Panc1 (cell line): ENCODE results near the gene GAPT.

ENCODE experiments used
- POLR2AphosphoS5 ChIP-seq: IDR thresholded peaks from 2 replicates; pipeline ENCODE4 v1.6.1; 2012; ENCODE audit warnings: mild to moderate bottlenecking, low read depth, low read length, moderate library complexity
- SIN3A ChIP-seq: IDR thresholded peaks from 2 replicates; pipeline ENCODE4 v1.6.1; 2012; ENCODE audit warnings: low read depth, mild to moderate bottlenecking, low read length, moderate library complexity, borderline replicate concordance; ENCODE audit not compliant: insufficient read depth
- TCF7L2 ChIP-seq: IDR thresholded peaks from 2 replicates; pipeline ENCODE4 v1.6.1; 2011; ENCODE audit warnings: mild to moderate bottlenecking, low read depth, low read length, inconsistent platforms
- TF ChIP-seq, protein P1 (sequence below): fragments of 450-650 bp; IDR thresholded peaks from 2 replicates; pipeline ENCODE4 v1.5.1; 2017; ENCODE audit warnings: mild to moderate bottlenecking
- TF ChIP-seq, protein P2 (sequence below), 2 experiments: IDR thresholded peaks; 2 replicates each; pipeline ENCODE4 v1.6.1; 2011 to 2012; ENCODE audit warnings: low read depth in 2 of 2, control low read depth in 1 of 2, low read length in 1 of 2, mild to moderate bottlenecking in 1 of 2, moderate library complexity in 1 of 2; ENCODE audit not compliant: insufficient read depth in 1 of 2

DNA sequence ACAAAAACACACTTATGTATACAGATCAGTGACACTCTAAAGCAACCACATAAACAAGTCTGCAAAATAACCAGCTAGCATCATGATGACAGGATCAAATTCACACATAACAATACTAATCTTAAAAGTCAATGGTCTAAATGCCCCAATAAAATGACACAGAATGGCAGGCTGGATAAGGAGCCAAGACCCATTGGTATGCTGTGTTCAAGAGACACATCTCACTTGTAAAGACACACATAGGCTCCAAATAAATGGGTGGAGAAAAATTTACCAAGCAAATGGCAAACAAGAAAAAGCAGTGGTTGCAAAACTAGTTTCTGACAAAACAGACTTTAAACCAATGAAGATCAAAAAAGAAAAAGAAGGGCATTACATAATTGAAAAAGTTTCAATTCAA lies 26.0 kb downstream of the GAPT start:
- TF ChIP-seq, protein P1, sequence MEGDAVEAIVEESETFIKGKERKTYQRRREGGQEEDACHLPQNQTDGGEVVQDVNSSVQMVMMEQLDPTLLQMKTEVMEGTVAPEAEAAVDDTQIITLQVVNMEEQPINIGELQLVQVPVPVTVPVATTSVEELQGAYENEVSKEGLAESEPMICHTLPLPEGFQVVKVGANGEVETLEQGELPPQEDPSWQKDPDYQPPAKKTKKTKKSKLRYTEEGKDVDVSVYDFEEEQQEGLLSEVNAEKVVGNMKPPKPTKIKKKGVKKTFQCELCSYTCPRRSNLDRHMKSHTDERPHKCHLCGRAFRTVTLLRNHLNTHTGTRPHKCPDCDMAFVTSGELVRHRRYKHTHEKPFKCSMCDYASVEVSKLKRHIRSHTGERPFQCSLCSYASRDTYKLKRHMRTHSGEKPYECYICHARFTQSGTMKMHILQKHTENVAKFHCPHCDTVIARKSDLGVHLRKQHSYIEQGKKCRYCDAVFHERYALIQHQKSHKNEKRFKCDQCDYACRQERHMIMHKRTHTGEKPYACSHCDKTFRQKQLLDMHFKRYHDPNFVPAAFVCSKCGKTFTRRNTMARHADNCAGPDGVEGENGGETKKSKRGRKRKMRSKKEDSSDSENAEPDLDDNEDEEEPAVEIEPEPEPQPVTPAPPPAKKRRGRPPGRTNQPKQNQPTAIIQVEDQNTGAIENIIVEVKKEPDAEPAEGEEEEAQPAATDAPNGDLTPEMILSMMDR, result no peak
- no peak for TF ChIP-seq SIN3A
- no peak for TF ChIP-seq POLR2AphosphoS5
- no peak for TF ChIP-seq TCF7L2
- TF ChIP-seq, protein P2, sequence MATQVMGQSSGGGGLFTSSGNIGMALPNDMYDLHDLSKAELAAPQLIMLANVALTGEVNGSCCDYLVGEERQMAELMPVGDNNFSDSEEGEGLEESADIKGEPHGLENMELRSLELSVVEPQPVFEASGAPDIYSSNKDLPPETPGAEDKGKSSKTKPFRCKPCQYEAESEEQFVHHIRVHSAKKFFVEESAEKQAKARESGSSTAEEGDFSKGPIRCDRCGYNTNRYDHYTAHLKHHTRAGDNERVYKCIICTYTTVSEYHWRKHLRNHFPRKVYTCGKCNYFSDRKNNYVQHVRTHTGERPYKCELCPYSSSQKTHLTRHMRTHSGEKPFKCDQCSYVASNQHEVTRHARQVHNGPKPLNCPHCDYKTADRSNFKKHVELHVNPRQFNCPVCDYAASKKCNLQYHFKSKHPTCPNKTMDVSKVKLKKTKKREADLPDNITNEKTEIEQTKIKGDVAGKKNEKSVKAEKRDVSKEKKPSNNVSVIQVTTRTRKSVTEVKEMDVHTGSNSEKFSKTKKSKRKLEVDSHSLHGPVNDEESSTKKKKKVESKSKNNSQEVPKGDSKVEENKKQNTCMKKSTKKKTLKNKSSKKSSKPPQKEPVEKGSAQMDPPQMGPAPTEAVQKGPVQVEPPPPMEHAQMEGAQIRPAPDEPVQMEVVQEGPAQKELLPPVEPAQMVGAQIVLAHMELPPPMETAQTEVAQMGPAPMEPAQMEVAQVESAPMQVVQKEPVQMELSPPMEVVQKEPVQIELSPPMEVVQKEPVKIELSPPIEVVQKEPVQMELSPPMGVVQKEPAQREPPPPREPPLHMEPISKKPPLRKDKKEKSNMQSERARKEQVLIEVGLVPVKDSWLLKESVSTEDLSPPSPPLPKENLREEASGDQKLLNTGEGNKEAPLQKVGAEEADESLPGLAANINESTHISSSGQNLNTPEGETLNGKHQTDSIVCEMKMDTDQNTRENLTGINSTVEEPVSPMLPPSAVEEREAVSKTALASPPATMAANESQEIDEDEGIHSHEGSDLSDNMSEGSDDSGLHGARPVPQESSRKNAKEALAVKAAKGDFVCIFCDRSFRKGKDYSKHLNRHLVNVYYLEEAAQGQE (IDR thresholded peaks at IDR 0.05; ENCODE audit: insufficient read depth in 1 of 2, low read depth in 2 of 2, low read length in 1 of 2), result no peak
